Breast epithelium (tissue), 3 donors: Measurements from ENCODE around the gene P2RX3.

Experiments used
- CTCF ChIP-seq, 3 donors: fragments of 450-650 bp; IDR thresholded peaks; one replicate each; pipeline ENCODE4 v1.5.1; 2016 to 2017; ENCODE audit warnings: antibody characterized with exemption in 3 of 3, mild to moderate bottlenecking in 3 of 3, moderate library complexity in 3 of 3
- POLR2A ChIP-seq: fragments of 450-650 bp; IDR thresholded peaks from one replicate; pipeline ENCODE4 v1.6.1; 2016; ENCODE audit warnings: antibody characterized with exemption, mild to moderate bottlenecking, moderate library complexity
- POLR2AphosphoS5 ChIP-seq, 3 donors: sonication (generic); formaldehyde crosslinking; IDR thresholded peaks; one replicate each; pipeline ENCODE4 v1.6.1; 2017; ENCODE audit warnings: antibody characterized with exemption in 3 of 3

GRCh38 chr11:57339328-57339727 is 1.2 kb downstream of the P2RX3 start:
- TF ChIP-seq CTCF (IDR thresholded peaks at IDR 0.05): no peak
- no peak for TF ChIP-seq POLR2A
- no peak for TF ChIP-seq POLR2AphosphoS5 (IDR thresholded peaks at IDR 0.05)
